DMS114 treated with DMSO at 0.1 percent for 48 hours (cell line): ENCODE measurements around the gene SLC5A6.
"Not testable (repeated sequence)": the region's sequence is repeated elsewhere in the genome, so short reads cannot be mapped to it uniquely, and the experiment has no call there.

Experiments used
- DNase-seq: peaks from one replicate; lab custom pipeline; 2025; ENCODE audit not compliant: unreplicated experiment; lab: John Stamatoyannopoulos, UW

SLC5A6 gene

GRCh38 chr2:27208486-27209050, 3.5 kb downstream of the SLC5A6 start:
- DNase-seq: no peak

- no peak for DNase-seq
Measured at GRCh38 chr2:27206346-27206745, 5.7 kb downstream of the SLC5A6 start.

GRCh38 chr2:27205206-27205605, 6.9 kb downstream of the SLC5A6 start:
- DNase-seq: no peak

- no peak for DNase-seq
Measured at GRCh38 chr2:27204566-27204965, 7.5 kb downstream of the SLC5A6 start.

GRCh38 chr2:27203741-27204140, 8.3 kb downstream of the SLC5A6 start:
- DNase-seq: no peak

- DNase-seq: no peak
Measured at GRCh38 chr2:27202854-27203253, 9.2 kb downstream of the SLC5A6 start.

GRCh38 chr2:27201675-27202074, 10.4 kb downstream of the SLC5A6 start:
- DNase-seq: no peak

- DNase-seq: no peak
Measured at GRCh38 chr2:27199241-27199640, 12.8 kb downstream of the SLC5A6 start.

GRCh38 chr2:27198627-27199026, 13.4 kb downstream of the SLC5A6 start:
- DNase-seq: no peak

GRCh38 chr2:27198068-27198467, 14.0 kb downstream of the SLC5A6 start:
- not testable (repeated sequence) for DNase-seq

GRCh38 chr2:27195799-27196198, 16.3 kb downstream of the SLC5A6 start:
- DNase-seq: not testable (repeated sequence)

- DNase-seq: no peak
Measured at GRCh38 chr2:27194538-27195354, 17.3 kb downstream of the SLC5A6 start.

GRCh38 chr2:27191070-27191829, 20.8 kb downstream of the SLC5A6 start:
- peak; percentile 73 for DNase-seq

GRCh38 chr2:27189989-27190388, 22.1 kb downstream of the SLC5A6 start:
- no peak for DNase-seq

GRCh38 chr2:27186613-27187345, 25.3 kb downstream of the SLC5A6 start:
- DNase-seq: no peak

- no peak for DNase-seq
Measured at GRCh38 chr2:27185331-27186026, 26.6 kb downstream of the SLC5A6 start.

GRCh38 chr2:27184115-27184514, 28.0 kb downstream of the SLC5A6 start:
- DNase-seq: no peak

- no peak for DNase-seq
Measured at GRCh38 chr2:27182346-27182745, 29.7 kb downstream of the SLC5A6 start.

GRCh38 chr2:27179344-27180000, 32.6 kb downstream of the SLC5A6 start:
- DNase-seq: no peak

- no peak for DNase-seq
Measured at GRCh38 chr2:27178469-27178868, 33.6 kb downstream of the SLC5A6 start.
